Type B pancreatic cell (in vitro differentiated cells): Measurements from ENCODE around the gene ZFAND2A. TPM values are rescaled to one million over a fixed set of nuclear protein-coding genes. Genes with fewer than 3 reads are reported as not detected.

Source experiments
- DNase-seq: peaks from one replicate; pipeline ENCODE4 v3.0.0; 2021; ENCODE audit warnings: mixed read lengths; ENCODE audit not compliant: unreplicated experiment; ENCODE audit errors: extremely low spot score
- H3K27ac Mint-ChIP-seq: 2 replicates; pipeline ENCODE4 v1.8.0; 2021; ENCODE audit warnings: mild to moderate bottlenecking, mixed read lengths
- H3K27me3 Mint-ChIP-seq: 2 replicates; pipeline ENCODE4 v1.8.0; 2021; ENCODE audit warnings: mixed read lengths
- H3K36me3 Mint-ChIP-seq: 2 replicates; pipeline ENCODE4 v1.8.0; 2021; ENCODE audit warnings: mixed read lengths
- H3K4me1 Mint-ChIP-seq: one replicate; pipeline ENCODE4 v1.8.0; 2021; ENCODE audit warnings: mixed read lengths; ENCODE audit not compliant: unreplicated experiment
- H3K4me3 Mint-ChIP-seq: 2 replicates; pipeline ENCODE4 v1.8.0; 2021; ENCODE audit warnings: mild to moderate bottlenecking, mixed read lengths
- H3K9me3 Mint-ChIP-seq: 2 replicates; pipeline ENCODE4 v1.8.0; 2021; ENCODE audit warnings: mixed read lengths
- total RNA-seq: library from RNA; stranded (reverse); gene quantifications from 2 replicates; pipeline ENCODE4 v1.2.1, GENCODE V29; 2021; ENCODE audit warnings: low replicate concordance
- TF ChIP-seq, protein P1 (sequence below): fragments of 200-600 bp; sonication (generic); conservative IDR thresholded peaks from 2 replicates; pipeline ENCODE4 v1.5.0; 2021; ENCODE audit warnings: antibody characterized with exemption, mild to moderate bottlenecking

ZFAND2A gene
- total RNA-seq, 1 donor from 2014 or later, result 16.1 TPM

DNA sequence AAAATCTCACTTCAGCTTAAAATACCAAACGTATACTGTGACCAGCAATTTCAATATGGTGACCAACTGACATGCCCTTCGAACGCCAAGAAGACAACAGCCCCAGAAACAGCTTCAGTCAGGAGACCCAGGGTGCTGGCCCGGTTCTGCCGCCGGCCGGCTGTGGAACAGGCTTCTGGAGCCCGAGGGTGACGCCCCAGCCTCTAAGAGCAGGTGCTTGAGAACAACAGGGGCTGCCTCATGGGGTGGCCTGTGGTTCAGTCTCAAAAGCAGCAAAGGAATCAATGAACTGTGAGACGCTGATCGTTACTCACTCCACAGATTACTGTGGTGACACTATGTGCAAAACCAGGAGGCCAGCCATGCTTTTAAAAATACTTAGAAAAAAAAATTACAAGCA lies 54.8 kb downstream of the ZFAND2A start:
- H3K27ac Mint-ChIP-seq, result no peak overlapping the region

DNA sequence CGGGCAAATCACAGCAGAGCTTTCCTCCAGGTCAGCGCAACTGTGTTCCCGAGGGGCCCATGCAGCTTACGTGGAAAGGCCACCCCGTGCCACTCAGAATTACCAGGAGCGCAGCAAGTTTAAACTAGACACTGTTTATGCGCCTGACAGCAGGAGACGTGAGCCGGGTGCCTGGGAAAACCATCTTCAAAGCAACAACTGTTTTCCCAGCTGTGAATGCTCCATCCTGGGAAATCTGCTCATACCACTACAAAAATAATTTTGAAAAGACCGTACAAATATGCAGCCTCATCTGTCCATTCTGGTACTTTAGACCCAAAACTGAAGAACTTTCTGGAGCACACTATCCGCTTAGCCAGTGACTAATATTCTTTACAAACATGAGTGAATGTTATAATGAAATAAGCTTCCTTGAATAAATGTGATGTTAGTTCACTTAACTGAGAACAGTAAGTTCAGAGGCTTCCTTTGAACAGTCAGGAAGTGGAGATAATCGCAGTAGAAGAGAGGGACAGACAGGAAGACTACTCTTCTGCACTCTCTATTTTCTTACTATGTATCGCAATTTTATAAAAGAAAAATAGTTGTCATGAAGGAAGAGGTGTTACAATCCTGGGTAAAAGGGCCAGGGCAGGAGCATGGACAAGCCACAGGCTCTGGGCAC lies 55.3 kb downstream of the ZFAND2A start:
- Mint-ChIP-seq H3K27me3 (no peaks in the 10 kb centered on the region), H3K4me1 (peaks cover 23% of the 10 kb centered on the region), H3K4me3 (no peak overlapping the region), H3K27ac (no peak overlapping the region), H3K9me3 (no peaks in the 10 kb centered on the region), H3K36me3 (no peaks in the 10 kb centered on the region)
- TF ChIP-seq, protein P1, sequence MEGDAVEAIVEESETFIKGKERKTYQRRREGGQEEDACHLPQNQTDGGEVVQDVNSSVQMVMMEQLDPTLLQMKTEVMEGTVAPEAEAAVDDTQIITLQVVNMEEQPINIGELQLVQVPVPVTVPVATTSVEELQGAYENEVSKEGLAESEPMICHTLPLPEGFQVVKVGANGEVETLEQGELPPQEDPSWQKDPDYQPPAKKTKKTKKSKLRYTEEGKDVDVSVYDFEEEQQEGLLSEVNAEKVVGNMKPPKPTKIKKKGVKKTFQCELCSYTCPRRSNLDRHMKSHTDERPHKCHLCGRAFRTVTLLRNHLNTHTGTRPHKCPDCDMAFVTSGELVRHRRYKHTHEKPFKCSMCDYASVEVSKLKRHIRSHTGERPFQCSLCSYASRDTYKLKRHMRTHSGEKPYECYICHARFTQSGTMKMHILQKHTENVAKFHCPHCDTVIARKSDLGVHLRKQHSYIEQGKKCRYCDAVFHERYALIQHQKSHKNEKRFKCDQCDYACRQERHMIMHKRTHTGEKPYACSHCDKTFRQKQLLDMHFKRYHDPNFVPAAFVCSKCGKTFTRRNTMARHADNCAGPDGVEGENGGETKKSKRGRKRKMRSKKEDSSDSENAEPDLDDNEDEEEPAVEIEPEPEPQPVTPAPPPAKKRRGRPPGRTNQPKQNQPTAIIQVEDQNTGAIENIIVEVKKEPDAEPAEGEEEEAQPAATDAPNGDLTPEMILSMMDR, result no peak
- DNase-seq, result no peak

More for the DNA sequence above, 54.8 kb downstream of the ZFAND2A start:
- H3K36me3 Mint-ChIP-seq, result no peaks in the 10 kb centered on the region
- no peaks in the 10 kb centered on the region for H3K27me3 Mint-ChIP-seq
- DNase-seq, result no peak
- no peak overlapping the region for H3K4me3 Mint-ChIP-seq
- TF ChIP-seq, protein P1, result no peak
- no peaks in the 10 kb centered on the region for H3K9me3 Mint-ChIP-seq
- H3K4me1 Mint-ChIP-seq, result peaks cover 23% of the 10 kb centered on the region

DNA sequence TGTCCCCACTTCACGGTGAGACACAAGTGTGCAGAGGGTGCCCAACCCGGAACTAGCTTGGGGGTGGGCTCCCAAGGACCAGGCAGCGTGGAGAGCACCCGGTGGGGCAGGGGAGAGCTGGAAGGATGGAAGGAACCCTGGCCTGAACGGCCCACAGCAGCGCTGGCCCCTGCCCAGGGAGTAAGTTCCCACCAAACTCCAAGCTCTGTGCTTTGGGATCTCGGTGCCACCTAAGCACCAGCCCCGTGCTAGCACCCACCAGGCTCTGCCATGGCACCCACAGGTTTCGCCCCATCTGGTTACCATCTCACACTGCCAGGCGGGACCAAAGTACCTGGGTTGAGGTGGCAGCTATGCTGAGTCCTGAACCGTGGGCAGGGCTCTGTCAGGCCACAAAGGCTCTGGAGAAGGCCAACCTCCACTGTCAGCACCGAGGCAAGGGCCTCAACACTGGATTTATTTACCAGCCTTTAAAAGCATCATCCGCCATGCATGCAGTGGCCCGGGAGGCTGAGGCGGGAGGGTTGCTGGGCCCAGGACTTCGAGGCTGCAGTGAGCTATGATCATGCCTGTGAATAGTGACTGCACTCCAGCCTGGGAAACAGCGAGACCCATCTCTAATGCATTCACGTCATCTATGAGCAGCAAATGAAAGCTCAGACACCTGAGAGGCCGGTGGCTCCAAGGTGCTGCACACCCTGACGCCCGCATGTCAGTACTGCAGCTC lies 56.0 kb downstream of the ZFAND2A start:
- Mint-ChIP-seq H3K4me1 (peaks cover 28% of the 10 kb centered on the region), H3K36me3 (no peaks in the 10 kb centered on the region), H3K4me3 (no peak overlapping the region), H3K27me3 (no peaks in the 10 kb centered on the region), H3K9me3 (no peaks in the 10 kb centered on the region), H3K27ac (no peak overlapping the region)
- TF ChIP-seq, protein P1, result no peak
- no peak for DNase-seq

DNA sequence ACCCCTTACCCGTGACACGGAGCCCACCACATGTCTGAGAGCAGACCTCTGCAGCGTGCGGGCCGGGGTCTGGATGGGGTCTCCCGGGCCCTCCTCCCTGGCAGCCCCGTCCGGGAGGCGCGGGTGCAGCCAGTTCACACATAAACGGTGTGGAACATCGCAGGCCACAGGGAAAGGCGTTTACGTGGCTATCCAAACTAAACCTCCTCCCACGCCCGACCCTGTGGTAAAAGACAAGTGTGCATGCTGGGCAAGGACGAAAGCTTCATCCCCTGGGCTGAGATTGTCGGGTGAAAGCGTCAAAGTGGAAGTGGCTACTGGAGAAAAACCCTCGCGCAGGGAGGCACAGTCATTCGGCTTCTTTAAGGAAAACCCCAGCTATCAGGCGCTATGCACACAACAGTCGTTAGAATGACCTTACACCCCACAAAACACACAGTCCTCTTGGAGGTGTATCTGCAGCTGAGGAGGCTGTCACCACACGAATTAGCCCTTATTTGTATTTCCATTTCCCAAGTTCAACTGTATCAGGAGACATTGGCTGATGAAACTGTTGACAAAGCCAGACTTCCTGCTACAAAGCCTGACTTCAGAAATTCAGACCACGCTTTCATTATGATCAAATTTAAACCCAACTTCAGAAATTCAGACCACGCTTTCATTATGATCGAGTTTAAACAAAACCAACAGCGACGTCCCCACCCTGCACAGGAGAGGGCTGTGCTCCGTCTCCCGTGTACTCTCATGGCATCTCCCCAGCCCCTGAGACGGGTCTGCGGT lies 56.8 kb downstream of the ZFAND2A start:
- no peaks in the 10 kb centered on the region for H3K9me3 Mint-ChIP-seq
- TF ChIP-seq, protein P1, result no peak
- H3K27ac Mint-ChIP-seq, result no peak overlapping the region
- peaks cover 2% of the 10 kb centered on the region for H3K36me3 Mint-ChIP-seq
- H3K4me1 Mint-ChIP-seq, result peaks cover 28% of the 10 kb centered on the region
- no peak for DNase-seq
- no peaks in the 10 kb centered on the region for H3K27me3 Mint-ChIP-seq
- no peak overlapping the region for H3K4me3 Mint-ChIP-seq

Other genes starting within 250 kb of the ZFAND2A start
- 15.7 and 18.1 TPM in 2 replicates for gene ADAP1, start 205.5 kb downstream of the ZFAND2A start, total RNA-seq
- gene COX19, start 184.6 kb downstream of the ZFAND2A start, total RNA-seq, result 14.8 and 15.4 TPM in 2 replicates
- 13.6 and 15.3 TPM in 2 replicates for gene CYP2W1, start 177.0 kb downstream of the ZFAND2A start, total RNA-seq
- gene GPR146, start 115.7 kb downstream of the ZFAND2A start, total RNA-seq, result 1.2 TPM in 2 replicates
- 2.5 and 5.0 TPM in 2 replicates for gene GPER1, start 72.1 kb downstream of the ZFAND2A start, total RNA-seq
- 0.48 TPM in 1 of 2 replicates, not detected in the other for gene UNCX, start 72.7 kb upstream of the ZFAND2A start, total RNA-seq